Measurements from ENCODE around the gene CAMK2A.

GRCh38 chr5:150293091-150293941, 3.7 kb upstream of the CAMK2A start:
- no peak for TF ChIP-seq CTCF (conservative IDR thresholded peaks at IDR 0.05; ENCODE audit: low read length)
- no peak for TF ChIP-seq EZH2phosphoT487 (IDR thresholded peaks at IDR 0.05; ENCODE audit: borderline replicate concordance, low read depth, low read length)
